Daoy (cell line): ENCODE results near the gene TMEM95. TPM values are rescaled to one million over a fixed set of nuclear protein-coding genes. Genes with fewer than 3 reads are reported as not detected.
"Not testable (repeated sequence)": the region's sequence is repeated elsewhere in the genome, so short reads cannot be mapped to it uniquely, and the experiment has no call there.

Experiments used
- DNase-seq: peaks from one replicate; pipeline ENCODE4 v3.0.0-alpha.2; 2015; ENCODE audit warnings: low read depth
- total RNA-seq: library from RNA; depleted of rRNA; stranded (reverse); fragments of >200 nt; shearing (Covaris generic); gene quantifications from 2 replicates; pipeline ENCODE4 v1.2.3, GENCODE V29; 2014

TMEM95 gene
- total RNA-seq, 1 experiment from 2014 or later: not detected

DNA sequence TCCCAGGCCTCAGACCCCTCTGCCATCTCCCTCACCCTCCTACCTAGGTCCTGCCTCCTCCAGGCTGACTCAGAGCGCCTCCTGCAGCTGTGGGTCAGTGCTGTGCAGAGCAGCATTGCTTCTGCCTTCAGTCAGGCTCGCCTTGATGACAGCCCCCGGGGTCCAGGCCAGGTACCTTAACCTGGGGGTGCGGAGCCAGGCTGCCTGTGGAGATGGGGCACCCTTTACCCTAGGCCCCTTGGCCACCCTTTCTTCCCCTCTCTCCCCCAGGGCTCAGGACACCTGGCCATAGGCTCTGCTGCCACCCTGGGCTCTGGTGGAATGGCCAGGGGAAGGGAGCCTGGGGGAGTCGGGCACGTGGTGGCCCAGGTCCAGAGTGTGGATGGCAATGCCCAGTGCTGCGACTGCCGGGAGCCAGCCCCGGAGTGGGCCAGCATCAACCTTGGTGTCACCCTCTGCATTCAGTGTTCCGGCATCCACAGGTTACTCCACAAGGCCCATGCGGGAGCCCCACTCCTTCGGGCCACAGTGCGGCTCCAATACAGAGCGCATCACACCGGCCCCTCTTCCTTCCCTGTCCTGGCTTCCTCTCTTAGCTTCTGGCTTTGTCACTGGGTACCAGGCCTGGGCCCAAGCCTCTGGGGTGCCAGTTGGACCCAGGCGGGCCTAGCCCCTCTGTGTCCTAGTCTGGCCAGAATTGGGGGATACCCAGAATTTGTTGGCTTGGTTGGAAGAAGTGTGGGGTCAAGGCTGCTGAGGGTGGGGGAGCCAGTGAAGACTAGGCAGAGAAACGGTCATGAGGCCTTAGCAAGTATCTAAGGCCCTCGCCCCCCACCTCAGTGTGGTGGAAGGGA, 8.0 kb upstream of the TMEM95 start:
- DNase-seq: no peak

DNA sequence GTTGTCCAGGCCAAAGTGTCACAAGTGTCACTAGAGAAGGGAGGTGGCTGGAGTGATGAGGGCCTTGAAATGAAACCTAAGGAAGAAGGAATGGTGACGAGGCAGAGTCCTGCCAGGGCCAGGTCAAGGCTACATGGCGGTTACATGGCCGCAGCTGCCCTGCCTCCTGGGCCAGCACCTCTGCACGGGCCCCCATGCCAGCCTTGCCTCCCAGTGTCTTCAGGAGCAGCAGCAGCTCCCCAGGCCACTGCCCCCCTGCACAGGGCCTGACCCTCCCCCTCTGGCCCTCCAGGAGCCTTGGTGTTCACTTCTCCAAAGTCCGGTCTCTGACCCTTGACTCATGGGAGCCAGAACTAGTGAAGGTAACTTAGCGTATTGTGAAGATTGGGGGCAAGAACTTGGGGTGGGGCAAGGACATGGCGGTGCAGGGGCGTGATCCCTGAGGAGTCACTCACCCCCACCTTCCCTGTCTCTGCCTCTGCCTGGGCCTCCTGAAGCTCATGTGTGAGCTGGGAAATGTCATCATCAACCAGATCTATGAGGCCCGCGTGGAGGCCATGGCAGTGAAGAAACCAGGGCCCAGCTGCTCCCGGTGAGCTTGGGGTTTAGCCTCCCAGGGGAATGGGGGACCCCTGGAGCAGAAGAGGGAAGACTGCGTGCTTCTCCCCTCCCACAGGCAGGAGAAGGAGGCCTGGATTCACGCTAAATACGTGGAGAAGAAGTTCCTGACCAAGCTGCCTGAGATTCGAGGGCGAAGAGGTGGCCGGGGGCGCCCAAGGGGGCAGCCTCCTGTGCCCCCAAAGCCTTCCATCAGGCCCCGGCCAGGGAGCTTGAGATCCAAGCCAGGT, 7.1 kb upstream of the TMEM95 start:
- DNase-seq: no peak

DNA sequence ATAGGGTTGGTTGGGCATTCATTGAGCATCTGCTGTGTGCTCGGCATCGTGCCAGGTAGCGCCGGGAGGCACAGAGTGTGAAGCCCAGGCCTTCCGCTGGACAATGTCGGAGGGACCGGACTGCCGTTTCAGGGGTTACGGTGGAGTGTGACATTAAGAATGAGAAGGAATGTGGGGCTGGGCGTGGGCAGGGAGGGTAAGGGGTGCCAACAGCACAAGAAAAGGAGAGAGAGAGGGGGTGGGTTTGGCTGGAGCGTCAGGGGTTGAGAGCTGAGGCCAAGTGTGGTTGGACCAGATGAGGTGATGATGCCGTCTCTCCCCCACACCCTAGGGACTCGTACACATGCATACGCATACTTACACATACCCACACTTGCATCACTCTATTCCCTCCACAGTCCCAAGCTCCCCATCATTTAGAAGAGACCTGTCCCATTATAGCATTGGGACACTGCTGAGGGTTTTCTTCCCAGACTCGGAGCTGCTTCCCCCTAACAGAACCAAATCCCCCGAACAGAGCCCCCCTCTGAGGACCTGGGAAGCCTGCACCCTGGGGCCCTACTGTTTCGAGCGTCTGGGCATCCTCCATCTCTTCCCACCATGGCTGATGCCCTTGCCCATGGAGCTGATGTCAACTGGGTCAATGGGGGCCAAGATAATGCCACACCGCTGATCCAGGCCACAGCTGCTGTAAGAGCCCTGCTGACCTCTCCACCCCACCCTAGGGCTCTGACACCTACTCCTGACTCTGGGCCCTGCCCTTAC, 6.3 kb upstream of the TMEM95 start:
- DNase-seq: no peak

DNA sequence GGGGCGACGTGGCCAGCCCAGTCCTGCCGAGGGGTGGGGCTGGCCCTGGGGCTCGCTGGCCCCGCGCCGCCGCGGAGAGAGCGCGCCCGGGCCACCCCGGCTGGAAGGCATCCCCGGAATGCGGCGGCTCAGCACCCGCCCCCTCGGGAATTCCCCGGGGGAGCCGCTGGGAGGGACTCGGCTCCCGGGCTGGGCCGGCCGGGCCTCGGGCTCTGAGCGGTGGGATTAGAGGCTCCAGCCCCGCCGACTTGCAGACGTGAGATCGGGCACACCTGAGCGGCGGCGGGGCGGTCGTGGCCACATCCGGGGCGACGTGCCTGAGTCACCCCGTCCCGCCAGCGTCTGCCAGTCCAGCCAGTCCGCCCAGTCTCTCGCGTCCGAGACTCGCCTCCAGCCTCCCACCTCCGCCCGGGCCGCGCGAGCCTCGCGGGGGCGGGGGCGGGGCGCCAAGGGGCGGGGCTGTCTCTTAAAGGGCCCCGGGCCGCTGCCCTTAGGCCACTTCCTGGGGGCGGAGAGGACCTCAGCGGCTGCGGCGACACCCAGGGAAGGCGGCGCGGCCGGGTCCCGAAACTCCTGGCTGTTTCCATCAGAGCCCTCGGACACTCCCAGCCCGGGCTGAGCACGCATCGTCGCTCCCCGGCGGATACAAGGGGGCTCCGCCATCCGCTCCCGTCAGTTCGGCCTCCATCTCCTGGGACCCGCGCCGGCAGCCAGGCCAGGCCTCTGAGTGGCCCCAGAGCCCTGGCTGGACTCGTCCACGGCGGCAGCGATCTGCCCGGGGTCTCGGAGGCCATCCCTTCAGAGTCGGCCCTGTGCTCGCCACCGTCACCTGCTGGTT, 3.1 kb upstream of the TMEM95 start, which contains the start of gene KCTD11:
KCTD11 (plus strand) TSS at position 498 of the 838 bp plus-strand sequence.
- DNase-seq: peak; percentile 95

DNA sequence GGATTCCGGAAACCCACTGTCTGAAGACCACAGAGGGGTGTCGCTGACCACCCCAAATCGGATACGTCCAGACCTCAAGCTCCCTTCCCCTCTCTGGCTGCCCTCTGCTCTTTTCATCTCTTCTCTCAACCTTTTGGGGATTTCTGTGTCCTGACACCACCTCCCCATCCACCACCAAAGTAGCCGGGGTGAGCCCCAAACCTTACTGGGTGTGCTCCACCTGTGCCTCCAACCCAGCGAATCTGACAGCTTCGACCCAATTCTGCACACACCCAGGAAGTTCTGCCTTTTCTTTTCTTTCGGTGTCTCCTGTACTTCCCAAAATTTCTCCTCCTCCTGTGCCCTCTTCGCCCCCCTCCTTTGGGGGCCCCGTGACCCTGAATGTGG, 2.5 kb upstream of the TMEM95 start:
- DNase-seq: no peak

DNA sequence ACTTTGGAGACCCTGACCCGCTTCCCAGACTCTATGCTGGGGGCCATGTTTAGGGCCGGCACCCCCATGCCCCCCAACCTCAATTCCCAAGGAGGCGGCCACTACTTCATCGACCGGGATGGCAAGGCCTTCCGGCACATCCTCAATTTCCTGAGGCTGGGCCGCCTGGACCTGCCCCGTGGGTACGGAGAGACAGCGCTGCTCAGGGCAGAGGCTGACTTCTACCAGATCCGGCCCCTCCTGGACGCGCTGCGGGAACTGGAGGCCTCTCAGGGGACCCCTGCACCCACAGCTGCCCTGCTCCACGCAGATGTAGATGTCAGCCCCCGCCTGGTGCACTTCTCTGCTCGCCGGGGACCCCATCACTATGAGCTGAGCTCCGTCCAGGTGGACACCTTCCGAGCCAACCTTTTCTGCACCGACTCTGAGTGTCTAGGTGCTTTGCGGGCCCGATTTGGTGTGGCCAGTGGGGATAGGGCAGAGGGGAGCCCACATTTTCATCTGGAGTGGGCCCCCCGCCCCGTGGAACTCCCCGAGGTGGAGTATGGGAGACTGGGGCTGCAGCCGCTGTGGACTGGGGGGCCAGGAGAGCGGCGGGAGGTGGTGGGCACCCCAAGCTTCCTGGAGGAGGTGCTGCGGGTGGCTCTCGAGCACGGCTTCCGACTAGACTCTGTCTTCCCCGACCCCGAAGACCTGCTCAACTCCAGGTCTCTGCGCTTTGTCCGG, 1.9 kb upstream of the TMEM95 start:
- DNase-seq: no peak

DNA sequence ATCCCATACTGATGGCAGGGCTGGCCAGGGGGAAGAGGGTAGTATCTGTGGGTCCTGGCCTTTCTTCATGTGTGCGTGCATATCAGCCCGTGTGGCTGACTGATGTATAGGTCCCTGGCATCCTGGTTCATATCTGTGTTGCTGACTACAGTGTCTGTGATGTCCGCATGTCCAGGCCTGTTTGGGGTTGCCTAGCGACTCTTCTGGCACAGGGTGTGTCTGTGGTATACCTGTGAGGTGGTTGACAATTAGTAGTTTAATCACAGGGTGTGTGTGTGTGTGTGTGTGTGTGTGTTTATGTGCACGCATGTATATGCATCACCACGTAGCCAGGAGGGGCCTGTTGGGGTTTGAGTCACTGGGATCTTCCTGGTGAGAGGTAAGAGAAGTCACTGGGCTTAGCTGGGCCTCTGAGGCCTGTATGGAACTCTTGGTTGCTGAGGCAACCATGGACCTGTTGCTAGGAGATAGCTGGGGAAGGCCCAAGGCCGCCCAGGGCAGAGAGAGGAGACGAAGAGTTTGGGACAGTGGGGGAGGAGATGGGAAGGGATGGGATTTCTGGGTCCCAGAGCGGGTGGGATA, 603 bp upstream of the TMEM95 start:
- peak; percentile 38 for DNase-seq

DNA sequence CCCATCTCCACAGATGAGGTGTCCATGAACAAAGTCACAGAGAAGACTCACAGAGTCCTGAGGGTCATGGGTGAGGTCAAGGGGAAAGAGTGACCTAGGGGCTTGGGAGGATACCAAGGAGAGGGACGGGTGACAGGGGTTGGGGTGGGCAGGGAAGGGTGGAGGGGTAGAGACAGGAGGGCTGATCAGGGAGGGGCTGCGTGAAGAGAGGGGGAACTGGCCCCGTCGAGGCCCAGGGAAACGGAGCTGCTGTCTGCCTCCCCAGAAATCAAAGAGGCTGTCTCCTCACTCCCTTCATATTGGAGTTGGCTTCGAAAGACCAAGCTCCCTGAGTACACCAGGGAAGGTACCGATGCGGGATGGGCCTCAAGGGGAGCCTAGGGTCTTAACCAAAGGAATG, 617 bp downstream of the TMEM95 start:
- no peak for DNase-seq

DNA sequence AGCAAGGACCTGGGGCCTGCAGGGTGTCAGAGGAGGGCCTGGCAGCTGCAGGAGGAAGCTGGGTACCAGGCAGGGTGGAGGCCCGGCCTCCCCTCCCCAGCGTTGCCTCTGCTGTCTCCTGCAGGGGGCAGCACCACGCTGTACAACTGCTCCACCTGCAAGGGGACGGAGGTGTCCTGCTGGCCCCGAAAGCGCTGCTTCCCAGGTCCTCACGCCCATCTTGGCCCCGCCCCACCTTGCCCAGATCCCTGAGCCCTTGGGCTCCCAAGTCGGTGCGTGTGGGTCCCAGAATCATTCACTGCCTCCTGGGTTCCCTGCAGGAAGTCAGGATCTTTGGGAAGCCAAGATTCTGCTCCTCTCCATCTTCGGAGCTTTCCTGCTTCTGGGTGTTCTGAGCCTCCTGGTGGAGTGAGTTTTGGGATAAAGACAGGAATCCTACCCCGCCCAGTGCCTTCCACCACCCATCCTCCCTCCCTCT, 1.2 kb downstream of the TMEM95 start:
- peak; percentile 86 for DNase-seq

DNA sequence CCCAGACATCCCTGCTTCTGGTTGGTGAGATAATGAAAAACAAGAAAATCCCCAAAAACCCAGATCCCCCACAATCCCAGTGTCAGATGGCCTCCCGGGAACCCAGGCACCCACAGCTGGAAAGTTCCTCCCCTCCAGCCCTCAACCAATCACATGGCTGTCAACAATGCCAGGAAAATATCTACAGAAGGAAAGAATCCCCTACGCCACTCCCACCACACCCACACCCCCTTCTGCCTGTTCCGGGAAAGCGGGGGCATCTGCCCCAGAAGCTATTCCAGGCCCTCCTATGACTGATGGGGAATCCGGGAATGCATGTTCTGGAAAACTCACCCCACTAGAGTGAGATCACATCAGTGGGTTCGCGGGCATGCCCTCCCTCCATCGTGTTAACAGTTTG, 1.8 kb downstream of the TMEM95 start:
- no peak for DNase-seq

DNA sequence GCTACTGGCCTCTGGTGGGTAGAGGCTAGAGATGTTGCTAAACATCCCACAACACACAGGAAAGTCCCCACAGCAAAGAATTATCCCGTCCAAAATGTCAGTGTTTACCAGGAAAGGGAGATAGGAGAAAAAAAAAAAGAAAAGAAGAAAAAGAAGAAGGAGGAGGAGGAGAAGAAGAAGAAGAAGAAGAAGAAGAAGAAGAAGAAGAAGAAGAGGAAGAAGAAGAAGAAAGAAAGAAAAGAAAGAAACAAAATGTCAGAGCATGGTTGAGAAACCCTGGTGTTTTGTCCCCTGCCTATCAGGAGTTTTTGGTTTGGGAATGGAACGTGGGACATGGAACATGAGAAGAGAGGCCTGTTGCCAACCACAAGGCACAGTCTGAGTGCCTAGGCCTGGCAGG, 2.4 kb downstream of the TMEM95 start:
- DNase-seq: no peak

DNA sequence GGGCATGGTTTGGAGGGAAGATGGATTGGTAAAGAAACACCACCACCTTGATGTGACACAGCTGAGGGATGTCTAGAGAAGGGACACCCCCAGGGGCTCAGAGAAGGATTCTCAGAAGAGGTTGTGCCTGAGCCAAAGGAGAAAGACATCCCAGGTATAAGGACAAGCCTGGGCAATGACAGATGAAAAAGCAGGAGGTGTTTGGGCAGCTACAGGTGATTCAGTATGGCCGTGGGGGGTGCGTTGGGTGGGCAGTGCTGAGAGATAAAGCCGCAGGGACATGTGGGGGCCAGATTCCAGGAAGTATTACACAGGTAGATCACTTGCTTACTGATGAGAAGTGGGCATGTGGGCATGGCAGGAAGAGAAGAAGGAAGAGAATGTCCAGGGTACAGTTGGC, 7.0 kb downstream of the TMEM95 start:
- DNase-seq: no peak

DNA sequence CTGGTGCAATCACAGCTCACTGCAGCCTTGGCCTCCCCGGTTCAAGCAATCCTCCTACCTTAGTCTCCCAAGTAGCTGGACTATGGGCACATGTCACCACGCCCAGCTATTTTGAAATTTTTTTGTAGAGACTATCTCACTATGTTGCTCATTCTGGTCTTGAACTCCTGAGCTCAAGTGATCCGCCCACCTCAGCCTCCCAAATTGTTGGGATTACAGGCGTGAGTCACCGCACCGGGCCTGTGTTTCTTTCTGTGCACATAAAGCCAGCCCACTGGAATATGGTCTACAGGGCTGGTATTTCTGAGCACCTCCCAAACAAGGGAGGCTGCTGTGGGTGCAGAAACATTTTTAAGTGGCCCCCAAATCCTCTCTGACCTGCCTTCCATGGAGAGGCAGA, 8.4 kb downstream of the TMEM95 start:
- DNase-seq: peak; percentile 63

DNA sequence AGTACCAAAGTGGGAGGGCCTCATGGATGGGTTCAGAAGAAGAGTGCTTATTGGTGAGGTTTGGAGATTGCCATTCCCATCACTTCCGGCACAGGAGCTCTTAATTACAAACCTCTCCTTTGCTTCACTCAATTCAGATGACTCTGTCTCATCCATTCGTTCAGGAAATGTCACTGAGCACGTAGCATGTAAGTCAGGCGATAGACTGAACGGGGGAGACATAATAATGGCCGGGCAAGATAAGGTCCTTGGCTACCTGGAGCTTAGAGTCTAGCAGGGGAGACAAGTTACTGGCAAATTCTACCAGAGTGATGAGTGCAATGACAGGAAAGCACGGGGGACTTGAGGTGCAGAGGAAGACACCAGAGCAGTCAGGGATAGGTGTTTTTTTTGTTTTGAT, 11.0 kb downstream of the TMEM95 start:
- not testable (repeated sequence) for DNase-seq

DNA sequence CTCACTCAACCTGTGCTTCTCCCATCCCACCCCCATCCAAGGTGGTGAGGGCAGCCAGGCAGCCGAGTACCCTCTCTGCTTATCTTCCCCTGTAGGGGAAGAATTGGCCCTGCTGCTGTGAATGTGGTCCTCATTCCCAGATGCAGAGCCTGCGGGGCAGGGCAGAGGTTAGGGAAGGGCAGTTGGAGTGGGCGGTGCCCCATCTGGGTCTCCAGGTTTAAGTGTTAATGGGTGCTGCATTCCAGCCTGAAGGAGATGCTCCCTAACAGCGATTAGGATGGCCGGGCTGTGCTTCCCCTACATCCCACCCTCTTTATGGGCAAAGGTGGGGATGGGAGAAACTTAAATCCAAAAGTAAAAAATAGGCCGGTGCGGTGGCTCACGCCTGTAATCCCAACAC, 12.1 kb downstream of the TMEM95 start:
- no peak for DNase-seq

DNA sequence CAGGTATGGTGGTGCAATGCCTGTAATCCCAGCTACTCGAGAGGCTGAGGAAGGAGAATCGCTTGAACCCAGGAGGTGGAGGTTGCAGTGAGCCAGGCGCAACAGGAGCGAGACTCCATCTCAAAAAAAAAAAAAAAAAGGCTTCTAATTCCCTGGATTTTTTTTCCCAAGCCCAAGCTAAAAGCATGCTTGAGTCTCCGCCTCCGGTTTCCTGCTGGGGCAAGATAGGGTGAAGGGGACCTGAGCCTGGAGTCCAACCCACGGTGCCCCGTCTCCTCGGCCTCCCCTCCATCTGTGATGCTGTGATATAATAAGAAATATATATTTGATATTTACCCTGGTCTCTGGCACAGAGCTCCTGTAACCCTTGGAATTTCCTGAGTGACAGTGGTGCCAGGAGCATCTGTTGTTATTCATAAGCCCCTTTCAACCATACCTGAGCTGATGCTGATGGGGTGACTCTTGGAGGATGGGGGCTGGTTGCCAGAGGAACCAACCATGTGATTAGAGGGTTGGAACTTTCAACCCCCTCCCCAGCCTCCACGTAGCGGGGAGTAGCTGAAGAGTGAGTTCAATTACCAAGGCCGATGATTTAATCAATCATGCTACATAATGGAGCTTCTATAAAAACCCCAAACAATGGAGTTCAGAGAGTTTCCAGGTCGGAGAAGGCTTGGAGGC, 13.1 kb downstream of the TMEM95 start:
- no peak for DNase-seq

DNA sequence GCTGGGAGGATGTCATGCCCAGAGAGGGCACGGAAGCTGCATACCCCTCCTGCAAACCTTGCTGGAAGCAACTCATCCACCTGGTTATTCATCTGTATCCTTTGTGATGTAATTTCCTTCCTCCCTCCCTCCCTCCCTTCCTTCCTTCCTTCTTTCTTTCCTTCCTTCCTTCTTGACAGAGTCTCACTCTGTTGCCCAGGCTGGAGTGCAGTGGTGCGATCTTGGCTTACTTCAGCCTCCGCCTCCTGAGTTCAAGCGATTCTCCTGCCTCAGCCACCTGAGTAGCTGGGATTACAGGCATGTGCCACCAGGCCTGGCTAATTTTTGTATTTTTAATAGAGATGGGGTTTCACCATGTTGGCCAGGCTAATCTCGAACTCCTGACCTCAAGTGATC, 13.6 kb downstream of the TMEM95 start:
- not testable (repeated sequence) for DNase-seq

DNA sequence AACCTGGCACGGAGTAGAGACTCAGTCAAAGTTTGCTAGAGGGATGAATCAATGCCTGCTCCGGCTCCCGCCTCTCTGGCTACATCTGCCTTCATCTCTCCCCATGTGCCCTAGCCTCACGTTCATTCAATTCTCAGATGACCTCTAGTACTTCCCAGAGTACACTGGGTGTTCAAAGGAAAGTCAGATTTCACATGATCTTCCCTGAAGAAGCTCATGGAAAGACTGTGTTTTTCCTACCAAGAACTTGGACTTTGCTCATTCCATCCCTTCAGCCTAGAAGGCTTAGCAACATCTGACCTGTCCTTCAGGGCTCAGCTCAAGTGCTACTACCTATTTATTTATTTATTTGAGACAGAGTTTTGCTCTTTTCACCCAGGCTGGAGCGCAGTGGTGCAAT, 14.9 kb downstream of the TMEM95 start:
- DNase-seq: no peak

DNA sequence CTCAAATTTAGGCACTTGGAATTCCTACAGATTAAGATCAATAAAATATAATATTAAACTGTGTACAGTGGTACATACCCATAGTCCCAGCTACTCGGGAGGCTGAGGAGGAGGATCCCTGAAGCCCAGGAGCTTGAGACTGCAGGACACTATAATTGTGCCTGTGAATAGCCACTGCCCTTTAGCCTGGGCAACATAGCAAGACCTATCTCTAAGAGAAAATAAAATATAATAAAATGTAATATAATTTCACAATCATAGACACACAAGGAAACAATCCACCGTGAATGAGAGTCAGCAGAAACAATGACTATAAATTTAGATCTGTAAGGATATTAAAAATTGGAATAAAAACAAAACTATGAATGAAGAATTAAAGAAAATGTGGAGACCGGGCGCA, 15.9 kb downstream of the TMEM95 start:
- DNase-seq: no peak
